Kidney glomerular epithelial cell (primary cell): Measurements from ENCODE around the gene ZNF282.
"Not testable (repeated sequence)": the region's sequence is repeated elsewhere in the genome, so short reads cannot be mapped to it uniquely, and the experiment has no call there.

ENCODE experiments used
- DNase-seq: peaks from one replicate; lab custom pipeline; 2025; lab: John Stamatoyannopoulos, UW

The ZNF282 gene

GRCh38 chr7:149225106-149225505, 29.8 kb downstream of the ZNF282 start:
- no peak for DNase-seq

- no peak for DNase-seq
These were observed 30.3 kb downstream of the ZNF282 start for GRCh38 chr7:149225656-149226055.

- DNase-seq, result not testable (repeated sequence)
These were observed 31.0 kb downstream of the ZNF282 start for GRCh38 chr7:149226366-149226765.

DNA sequence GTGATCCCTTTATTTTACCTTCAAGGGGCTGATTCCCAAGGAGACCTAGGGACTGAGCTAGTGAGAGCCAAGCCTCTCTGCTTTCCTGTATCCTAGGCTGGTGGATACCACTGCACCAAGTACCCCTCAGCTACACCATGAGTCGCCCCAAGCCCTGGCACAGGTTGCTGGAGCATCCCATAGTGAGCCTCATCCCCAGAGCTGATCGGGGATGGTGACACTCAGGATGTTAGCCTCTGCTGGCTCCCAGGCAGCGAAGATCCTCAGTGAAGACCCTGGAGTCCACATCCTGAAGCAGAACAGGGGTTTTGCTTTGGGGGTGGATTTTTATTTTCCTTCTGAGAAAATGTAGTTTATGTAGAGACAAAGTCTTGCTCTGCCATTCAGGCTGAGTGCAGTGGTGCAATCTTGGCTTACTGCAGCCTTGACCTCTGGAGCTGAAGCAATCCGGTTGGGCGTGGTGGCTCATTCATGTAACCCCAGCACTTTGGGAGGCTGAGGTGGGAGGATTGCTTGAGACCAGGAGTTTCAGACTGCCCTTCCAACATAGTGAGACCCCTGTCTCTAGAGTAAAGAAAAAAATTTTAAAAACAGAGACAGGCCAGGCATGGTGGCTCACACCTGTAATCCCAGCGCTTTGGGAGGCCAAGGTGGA, 31.6 kb downstream of the ZNF282 start:
- DNase-seq, result no peak

- DNase-seq, result no peak
These were observed 33.6 kb downstream of the ZNF282 start for GRCh38 chr7:149228831-149229471.

DNA sequence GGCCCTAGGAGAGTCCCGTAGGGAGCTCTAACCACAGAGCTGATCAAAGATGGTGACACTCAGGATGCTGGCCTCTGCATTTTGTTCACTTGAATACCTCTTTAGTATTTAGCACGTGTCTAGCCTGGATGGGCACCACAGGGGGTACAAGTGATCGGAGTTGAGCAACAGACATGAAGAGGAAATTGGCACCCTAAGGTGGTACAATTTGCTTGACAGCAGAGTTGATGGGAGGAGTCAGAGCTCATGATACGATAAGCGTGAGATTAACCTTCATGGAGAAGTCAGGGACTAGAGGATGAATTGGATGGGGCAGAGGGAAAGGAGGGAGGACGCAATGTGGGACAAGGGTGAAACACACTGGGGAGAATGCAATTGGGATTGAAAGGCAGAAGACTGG, 34.2 kb downstream of the ZNF282 start:
- no peak for DNase-seq

DNA sequence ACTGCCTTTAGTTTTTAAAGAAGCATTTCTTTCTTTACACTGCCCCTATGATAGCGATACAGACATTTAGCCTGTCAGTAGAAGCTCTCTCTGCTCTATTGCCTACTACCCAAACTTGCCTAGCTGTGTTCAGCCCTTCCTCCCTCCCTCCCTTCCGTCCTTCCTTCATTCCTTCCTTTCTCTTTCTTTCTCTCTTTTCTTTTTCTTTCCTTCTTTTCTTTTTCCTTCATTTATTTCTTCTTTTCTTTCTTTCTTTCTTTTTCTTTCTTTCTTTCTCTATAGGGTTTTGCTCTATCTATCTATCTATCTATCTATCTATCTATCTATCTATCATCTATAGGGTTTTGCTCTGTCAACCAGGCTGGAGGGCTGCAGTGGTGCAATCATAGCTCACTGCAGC, 37.0 kb downstream of the ZNF282 start:
- no peak for DNase-seq

DNA sequence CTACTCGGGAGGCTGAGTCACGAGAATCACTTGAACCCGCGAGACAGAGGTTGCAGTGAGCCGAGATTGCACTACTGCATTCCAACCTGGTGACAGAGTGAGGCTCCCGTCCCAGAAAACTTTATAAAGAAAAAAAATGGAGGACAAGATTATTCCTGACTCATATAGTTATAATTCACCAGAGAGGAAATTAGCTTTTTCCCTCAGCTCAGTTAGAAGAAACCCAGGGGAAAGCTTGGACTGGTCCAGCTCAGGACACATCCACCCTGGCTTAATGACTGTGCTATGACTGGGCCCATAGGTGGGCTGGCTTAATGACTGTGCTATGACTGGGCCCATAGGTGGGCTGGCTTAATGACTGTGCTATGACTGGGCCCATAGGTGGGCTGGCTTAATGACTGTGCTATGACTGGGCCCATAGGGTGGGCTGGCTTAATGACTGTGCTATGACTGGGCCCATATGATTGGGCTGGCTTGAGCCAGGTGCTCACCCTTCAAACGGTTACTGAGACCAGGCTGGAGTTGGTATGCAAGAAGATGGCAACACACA, 38.4 kb downstream of the ZNF282 start:
- peak; percentile 71 for DNase-seq

DNA sequence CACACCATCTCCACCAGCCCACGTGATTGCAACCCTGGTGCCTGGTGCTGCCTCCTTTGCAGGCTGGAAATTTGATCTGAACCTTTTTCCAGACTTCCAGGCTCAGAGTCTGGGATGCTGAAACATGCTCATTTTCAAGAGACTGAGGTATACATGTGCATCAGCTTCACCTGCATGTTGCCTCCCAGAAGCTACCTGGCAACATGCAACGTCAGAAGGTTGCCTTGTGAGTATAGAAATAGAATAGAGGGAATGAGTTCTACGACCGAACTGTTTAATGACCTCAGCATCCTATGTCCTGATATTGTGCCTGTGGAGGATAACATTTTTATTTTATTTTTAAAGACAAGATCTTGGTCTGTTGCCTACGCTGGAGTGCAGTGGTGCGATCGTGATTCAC, 42.2 kb downstream of the ZNF282 start:
- no peak for DNase-seq

GRCh38 chr7:149238051-149238450, 42.7 kb downstream of the ZNF282 start:
- DNase-seq, result peak; percentile 70

DNA sequence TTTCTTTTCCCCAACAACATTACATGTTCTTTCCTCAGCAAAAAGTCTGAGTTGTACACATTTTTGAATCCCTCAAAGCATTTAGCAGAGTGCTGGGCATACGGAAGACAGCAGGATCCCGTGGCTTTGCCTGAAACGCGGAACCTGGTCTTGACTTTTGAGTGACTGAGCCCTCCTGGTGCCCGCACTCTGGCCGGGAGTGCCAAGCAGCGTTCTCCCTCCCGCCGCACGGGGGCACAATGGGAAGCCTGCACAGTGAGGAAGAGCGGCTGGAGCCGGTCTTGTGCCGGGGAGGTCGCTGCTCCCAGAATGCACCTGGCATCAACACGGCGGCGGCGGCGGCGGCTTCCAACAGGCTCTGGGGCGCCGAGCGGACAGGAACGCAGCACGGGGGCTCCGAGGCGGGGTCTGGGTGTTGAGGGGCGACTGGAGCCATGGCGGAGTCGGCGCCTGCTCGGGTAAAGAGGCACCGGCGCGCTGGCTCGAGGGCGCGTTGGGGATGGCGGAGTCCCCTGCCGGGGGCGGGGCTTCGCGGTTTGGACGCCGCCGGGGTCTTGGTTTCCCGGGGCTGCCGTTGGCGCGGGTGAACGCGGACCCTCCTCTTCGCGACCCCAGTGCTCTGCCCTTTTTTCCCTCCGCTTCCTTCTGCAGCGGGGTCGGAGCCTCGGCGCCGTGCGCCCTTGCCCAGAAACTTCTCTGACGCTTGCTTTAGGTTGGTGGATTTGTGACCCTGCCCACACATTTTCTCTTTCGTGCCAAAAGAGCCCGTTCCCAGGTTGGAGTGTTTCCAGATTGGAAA, 44.2 kb downstream of the ZNF282 start, which contains the start of gene ZNF212:
Gene ZNF212 (plus strand): TSS at position 307 of the 799 bp plus-strand sequence. CDS start 128 bp downstream, at position 435.
- DNase-seq, result peak; percentile 85

DNA sequence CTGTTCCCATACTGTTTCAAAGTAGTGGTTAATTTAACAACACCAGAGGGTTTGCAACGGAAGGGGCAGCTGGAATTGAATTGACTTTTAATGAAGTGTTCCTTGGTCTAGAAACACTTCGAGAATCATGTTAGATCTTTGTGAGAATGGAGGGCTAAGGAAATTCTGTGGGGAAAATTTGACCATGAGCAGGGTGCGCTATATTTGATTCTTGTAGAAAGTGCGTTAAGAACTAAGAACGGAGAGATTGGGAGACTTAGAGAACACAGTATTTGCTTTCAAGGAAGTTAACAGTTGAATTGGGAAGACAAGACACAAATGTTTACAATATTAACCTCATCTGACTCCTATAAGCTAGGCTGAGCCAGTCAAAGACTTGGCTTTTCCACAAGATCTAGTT, 45.3 kb downstream of the ZNF282 start:
- DNase-seq, result no peak

DNA sequence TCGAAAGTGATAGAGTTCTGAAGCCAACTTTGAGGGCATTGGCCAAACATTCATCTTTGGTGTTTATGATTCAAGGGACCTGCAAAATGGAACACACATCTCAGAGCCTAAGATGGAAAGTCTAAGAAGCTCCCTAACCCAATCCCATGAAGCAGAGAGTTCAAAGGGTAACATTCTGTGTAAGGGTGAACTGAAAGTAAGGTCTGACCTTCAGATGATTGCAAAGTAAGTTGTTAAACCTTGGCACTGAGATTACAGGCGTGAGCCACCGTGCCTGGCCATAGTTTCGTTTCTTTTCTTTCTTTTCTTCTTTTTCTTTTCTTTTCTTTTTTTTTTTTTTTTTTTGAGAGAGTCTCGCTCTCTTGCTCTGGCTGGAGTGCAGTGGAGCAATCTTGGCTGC, 46.4 kb downstream of the ZNF282 start:
- DNase-seq, result no peak

- DNase-seq, result no peak
These were observed 49.9 kb downstream of the ZNF282 start for GRCh38 chr7:149245244-149245643.

DNA sequence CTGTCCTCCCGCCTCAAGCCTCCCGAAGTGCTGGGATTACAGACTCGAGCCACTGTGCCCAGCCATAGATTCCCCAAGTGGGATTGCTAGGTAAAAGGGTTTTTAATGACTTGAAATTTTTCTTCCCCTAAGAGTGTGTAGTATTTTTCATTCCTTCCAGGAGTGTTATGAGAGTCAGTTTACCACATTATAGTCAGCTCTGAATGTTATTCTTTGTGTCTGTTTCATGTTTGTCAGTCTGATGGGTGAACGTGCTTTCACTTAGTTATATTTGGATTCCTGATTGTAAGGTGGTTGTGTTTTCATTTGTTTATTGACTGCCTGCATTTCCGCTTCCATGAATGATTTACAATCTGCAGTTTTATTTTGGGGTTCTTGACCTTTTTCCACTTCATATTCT, 50.4 kb downstream of the ZNF282 start:
- DNase-seq, result no peak

GRCh38 chr7:149248777-149249176, 53.4 kb downstream of the ZNF282 start:
- no peak for DNase-seq

GRCh38 chr7:149250151-149250550, 54.8 kb downstream of the ZNF282 start:
- not testable (repeated sequence) for DNase-seq

- not testable (repeated sequence) for DNase-seq
These were observed 56.2 kb downstream of the ZNF282 start for GRCh38 chr7:149251518-149251917.

- no peak for DNase-seq
These were observed 57.0 kb downstream of the ZNF282 start for GRCh38 chr7:149252378-149252777.

GRCh38 chr7:149253665-149254064, 58.3 kb downstream of the ZNF282 start:
- no peak for DNase-seq

DNA sequence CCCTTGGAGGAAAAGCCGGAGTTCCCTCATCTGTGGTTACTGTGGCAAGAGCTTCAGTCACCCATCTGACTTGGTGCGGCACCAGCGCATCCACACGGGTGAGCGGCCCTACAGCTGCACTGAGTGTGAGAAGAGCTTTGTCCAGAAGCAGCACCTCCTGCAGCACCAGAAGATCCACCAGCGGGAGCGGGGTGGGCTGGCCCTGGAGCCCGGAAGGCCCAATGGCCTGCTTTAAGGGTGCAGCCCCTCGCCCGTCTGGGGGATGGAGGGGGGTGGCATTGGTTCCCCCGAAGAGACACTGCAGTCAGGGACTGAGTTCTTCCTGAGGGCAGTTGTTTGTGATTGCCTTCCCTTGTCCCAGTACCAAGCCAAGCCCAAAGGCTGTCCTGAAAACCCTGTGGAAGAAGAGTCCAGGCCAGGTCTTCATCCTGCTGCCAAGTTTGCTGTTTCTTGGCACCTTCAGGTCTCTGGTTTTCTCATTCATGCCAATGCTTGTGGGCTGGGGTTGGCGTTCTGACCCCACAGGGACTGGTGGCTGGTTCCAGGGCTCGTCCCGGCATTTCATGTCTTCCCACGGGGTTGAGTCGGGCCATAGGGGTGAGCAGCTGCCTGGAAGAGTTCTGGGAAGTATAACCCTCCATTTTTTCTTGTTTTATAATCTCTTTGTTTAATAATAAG, 59.0 kb downstream of the ZNF282 start:
- no peak for DNase-seq

GRCh38 chr7:149255174-149255573, 59.8 kb downstream of the ZNF282 start:
- DNase-seq, result no peak
